NCI-H2227 treated with DMSO at 0.1 percent for 48 hours (cell line): Measurements from ENCODE around the gene STAMBP.

Experiments
- DNase-seq: peaks from one replicate; lab custom pipeline; 2025; lab: John Stamatoyannopoulos, UW

The STAMBP gene

DNA sequence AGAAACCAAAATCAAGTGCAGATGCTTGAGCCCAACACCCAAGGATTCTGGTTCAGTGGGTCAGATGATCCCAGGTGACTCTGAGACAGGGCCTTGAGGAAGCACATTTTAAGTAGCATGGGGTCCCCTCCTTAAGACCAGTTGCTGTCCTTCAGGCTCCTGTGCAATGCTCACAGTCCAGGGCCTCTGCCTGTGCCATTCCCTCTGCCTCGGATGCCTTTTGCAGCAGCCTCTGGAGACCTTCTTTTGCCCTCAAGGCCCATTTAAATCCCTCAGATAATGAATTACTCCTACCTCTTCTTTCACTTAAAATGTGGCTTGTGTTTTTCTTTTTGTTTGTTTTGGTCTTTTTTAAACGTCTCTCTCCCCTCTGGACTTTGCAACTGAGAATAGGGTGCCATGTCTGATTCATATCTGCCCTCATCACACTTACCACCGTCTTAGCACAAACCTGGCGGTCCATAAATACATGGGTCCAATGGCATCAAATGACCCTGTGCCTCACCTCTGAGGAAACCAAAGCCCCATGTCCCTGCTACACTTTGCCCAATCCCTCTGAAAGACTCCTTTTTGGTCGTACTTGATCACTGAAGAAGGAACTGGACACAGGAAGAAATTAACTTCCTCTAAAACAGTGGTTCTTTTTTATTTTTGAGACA is 78.2 kb downstream of the STAMBP start:
- DNase-seq, result no peak

DNA sequence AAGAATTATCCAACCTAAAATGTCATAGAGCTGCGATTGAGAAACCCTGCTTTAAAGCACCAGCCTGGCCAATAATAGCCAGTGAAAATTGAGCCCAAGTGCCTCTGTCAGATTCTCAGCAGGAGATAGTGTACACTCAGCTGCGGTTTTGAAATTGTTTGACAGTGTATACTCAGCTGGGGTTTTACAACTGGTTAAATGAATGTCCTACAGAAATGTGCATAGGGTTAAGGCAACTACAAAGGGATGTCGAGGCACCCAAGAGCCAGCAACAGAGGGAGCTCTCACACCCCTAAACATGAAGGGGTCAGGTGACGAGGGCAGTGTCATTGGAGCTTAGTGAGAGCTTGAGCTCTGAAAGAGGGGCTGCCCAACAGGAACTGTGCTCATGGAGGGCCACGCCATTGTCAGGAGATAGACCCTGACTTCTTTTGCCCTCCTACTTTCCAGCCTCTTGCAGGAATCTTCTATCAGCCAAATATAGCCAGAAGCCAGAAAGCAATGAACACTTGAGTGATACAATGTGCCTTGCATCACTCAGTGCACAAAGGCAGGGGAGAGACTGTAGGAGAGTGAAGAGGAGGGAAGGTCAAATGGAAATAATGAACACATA is 79.2 kb downstream of the STAMBP start:
- peak; percentile 46 for DNase-seq

DNA sequence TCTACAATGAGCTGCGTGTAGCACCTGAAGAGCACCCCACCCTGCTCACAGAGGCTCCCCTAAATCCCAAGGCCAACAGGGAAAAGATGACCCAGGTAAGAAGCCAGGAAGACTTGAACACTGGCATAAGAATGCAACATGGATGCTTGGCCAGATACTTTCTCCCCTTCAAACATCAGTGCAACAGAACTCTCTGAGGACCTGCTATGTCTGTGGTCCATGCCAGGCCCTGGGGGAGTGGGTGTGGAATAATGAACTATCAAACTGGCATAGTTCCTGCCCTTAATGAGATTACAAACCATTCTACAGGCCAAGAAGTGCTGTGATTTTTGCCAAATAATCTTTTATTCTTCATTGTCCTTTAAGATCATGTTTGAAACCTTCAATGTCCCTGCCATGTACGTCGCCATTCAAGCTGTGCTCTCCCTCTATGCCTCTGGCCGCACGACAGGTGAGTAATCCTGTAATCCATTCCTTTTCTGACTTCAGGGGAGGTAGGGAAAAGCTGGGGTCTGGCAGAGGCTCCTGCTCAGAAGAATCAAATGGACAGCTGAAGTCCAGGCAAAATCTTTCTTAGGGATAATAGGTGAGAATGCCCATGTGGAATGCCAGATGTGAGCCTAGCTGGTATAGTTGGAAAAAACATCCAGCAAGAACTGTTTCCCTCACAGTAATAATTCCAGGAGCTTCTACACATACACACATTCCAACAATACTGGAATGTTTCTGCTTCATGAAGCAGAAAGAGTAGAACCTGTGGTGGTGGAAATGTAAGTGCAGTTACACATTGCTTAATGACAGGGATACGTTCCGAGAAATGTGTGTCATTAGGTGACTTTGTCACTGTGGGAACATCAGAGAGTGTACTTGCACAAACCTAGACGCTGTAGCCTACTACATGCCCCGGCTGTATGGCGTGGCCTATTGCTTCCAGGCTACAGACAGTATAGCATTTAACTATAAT is 80.2 kb downstream of the STAMBP start:
- no peak for DNase-seq

DNA sequence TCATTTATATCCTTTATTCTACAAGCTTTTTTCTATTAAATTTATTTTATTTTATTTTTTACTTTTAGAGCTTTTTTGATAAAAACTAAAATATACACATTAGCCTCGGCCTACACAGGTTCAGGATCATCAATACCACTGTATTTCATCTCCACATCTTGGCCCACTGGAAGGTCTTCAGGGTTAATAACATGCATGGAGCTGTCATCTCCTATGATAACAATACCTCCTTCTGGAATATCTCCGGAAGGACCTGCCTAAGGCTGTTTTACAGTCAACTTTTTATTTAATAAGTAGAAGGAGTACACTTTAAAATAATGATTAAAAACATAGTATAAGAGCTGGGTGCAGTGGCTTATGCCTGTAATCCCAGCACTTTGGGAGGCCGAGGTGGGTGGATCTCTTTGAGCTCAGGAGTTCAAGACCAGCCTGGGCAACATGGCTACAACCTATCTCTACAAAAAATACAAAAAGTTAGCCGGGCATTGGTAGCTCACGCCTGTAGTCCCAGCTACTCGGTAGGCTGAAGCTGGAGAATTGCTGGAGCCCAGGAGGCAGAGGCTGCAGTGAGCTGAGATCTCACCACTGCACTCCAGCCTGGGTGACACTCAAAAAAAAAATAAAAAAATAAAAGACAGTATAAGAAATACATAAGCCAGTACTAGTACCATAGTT is 82.2 kb downstream of the STAMBP start:
- no peak for DNase-seq

DNA sequence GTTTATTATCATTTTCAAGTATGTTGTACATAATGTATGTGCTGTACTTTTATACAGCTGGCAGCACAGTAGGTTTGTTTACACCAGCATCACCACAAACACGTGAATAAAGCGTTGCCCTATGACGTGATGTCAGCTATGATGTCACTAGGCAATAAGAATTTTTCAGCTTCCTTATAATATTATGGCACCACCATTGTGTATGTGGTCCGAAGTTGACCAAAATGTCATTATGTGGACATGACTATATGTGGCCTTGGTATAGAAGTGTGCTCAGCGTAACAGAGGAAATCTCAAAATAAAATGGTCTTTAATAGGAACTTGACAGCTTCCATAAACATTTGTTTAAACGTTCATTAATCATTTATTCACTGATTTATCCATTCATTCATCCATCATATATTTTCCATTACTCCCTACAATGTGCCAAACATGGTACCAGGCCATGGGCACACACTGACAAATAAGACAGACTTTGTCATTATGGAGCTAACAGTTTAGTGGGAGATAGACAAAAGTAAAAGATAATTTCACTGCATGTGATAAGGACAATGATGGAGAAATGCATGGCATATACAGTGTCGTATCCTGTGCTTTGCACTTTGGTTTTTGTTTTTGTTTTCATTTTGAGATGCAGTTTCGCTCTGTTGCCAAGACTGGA is 82.9 kb downstream of the STAMBP start:
- DNase-seq, result no peak

DNA sequence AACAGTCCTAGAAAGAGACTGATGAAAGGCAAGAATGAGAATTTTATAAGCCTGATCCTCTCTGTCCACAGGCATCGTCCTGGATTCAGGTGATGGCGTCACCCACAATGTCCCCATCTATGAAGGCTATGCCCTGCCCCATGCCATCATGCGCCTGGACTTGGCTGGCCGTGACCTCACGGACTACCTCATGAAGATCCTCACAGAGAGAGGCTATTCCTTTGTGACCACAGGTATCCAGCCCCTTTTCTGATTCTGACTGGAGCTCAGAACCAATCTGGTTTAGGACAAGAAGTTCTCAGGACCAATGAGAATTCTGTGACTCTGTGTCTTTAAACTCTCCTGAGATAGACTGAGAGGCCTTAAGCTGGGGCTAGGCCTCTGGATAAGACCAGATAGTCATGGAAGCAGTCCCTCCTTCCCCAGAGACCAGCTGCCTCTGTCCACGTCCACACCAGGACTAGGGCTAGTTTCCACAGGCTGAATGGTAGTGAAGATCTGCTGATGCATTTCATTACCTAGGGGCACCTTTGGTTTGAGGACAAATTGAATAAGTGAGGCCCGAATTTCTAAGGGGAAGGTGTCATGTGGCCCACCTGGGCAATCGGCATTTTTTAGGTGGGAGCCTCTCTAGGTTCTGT is 84.8 kb downstream of the STAMBP start:
- DNase-seq, result no peak

DNA sequence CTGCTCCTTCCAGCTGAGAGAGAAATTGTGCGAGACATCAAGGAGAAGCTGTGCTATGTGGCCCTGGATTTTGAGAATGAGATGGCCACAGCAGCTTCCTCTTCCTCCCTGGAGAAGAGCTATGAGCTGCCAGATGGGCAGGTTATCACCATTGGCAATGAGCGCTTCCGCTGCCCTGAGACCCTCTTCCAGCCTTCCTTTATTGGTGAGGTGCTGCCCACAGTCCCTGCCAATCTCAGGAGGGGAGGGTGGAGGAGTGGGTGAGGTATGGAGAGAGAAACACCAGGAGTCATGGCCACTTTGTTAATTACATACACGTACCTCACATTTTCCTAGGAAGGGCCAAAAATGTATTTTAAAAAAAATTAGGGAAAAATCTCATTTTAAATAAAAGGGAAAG is 85.9 kb downstream of the STAMBP start:
- DNase-seq, result no peak

DNA sequence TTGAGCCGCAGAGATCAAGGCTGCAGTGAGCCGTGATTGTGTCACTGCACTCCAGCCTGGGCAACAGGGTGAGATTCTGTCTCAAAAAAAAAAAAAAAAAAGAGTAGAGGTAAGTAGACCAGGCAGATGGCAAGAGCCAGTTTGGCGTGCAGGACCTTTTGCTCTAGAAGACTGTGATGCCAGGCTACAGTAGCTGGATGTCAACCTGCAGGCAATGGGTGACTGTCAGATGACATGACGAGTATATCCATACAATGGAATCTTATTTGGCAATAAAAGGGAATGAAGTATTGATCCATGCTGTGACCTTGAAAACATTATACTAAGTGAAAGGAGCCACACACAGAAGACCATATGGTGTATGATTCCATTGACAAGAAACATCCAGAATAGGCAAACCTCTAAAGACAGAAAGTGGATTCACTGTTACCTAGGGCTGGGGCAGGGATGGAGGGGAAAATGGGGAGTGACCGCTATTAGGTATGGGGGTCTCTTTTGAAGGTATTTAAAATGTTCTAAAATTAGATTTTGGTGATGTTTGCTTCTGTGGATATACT is 86.8 kb downstream of the STAMBP start:
- no peak for DNase-seq

DNA sequence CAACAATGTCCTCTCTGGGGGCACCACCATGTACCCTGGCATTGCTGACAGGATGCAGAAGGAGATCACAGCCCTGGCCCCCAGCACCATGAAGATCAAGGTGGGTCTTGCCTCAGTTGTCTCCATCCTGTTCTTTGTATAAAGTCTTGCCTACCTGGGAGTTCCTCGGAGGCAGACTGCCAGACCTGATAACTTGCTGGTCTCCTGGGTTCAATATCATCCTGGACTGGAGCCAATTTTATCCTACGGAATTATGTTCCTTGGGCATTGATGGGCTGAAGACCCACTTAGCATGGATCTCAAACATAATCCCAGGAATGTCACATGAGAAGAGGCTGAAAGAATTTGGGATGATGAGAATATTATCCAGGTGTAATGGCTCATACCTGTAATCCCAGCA is 87.9 kb downstream of the STAMBP start:
- DNase-seq, result no peak

DNA sequence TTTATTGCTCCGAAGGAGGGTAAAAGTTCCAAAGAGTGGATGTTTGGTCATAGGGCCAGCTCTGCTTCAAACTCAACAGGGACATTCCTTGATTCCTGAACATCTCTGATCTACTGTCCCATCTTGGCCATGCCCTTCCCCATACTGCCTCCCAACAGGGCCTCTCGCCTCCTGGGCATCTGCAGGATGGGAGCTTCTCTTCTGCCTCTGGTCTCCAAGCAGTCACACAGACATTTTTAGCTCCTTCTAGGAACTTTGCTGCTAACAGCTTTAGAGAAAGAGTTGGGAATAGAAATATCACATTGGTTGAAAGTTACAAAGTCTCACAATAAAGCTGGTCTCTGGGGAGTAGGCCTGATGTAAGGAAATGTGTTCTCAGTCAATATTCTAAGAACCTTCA is 88.5 kb downstream of the STAMBP start:
- no peak for DNase-seq

DNA sequence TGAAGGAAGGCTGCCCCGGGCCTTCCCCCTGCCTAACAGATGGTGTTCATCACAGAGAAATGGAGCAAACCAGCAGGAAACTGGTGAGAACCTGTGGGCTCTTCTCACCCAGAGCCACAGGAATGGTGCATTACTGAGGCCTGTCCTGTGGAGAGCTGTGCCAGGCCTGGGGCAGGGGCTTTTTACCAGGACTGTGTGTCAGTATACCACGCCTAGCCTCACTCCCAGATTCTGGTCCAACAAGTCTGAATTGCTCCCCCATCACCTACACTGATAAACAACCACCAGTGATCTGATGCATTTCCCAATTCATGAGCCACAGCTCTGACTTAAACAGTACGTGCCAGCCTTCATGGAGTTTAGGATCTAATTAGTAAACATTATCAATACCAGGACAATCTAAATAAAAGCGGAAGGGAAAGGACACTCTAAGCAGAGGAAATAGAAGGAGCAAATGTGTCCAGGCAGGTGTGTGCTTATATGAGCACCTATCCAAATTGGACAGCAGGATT is 89.0 kb downstream of the STAMBP start:
- DNase-seq, result no peak

DNA sequence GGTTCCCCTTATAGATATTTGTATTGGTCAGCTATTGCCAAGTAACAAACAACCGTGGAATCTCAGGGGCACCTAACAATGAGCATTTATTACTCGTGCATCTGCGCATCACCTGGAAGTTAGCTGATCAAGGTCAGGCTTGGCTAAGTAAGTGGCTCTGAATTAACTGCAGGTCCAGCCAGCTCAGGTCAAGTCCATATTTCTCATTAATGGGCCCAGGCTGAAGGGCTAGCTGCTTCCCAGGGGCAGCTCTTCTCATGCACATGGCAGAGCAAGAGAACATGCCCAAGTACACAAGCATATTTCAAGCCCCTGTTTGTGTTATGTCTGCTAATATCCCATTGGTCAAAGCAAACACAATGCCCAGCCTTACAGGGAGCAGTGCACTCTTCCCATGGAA is 90.1 kb downstream of the STAMBP start:
- no peak for DNase-seq

DNA sequence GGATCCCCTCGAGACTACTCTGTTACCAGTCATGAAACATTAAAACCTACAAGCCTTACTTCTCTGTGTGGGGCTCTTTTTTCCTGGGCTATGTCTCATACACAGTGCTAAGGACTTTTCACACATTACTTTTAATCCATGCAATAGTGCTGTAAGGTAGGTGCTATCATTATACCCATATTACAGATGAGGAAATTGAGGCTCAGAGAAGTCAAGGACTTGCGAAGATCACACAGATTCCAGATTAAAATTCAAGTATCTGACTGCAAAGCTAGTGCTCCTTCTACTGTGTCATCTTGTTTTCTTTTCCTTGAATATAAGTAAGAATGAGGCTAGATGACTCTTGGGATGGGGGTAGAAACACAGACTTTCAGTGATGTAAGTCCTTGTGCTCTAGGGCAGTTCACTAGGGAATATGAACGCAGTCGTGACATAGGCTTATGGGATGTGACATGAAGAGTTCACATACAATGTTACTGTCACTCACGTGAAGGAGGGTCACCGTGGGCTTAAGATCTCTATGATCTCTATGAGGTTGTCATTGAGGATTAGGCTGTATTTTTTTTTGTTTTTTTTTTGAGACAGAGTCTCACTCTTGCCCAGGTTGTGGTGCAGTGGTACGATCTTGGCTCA is 91.0 kb downstream of the STAMBP start:
- DNase-seq, result no peak

DNA sequence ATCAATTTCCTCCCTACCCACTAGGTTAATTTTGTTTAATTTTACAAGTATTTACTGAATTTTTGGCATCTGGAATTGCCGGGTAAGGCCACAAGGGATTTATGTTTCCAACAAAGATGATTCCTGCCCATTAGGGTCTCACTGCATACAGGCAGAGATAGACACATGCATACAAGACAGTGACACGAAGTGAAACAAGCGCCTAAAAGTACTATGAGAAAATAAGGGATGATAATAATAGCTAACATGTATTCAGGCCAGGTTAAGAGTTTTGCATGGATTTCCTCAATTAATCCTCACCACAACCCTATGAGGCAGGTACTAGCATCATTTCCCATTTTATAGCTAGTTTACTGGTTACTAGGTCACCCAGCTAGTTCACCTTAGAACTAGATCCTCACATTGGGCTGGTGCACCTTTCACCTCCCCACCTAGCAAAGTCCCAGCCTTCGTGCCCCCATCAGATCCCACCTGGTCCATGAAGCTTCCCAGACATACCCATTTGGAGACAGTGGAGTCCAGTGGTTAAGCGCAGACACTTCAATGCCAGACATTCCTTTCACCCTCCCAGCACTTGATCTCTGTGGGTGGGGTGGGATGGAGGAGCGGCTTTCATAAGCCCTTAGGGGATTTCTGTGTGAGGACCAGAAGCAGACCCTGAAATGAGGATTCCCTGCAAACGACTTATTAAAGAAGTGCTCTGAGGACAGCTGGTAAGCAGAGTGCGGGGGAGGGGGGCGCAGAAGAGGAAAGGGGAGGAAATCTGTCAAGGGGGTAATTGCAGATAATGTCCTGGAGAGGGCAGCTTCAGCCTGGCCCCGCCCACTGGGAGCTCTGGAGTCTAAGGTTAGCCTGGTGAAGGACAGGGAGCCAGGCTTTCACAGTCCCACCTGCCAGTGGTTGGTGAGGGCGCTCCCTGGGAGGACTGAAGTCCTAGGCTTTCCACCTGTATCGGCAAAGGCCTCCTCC is 92.1 kb downstream of the STAMBP start:
- peak; percentile 26 for DNase-seq

DNA sequence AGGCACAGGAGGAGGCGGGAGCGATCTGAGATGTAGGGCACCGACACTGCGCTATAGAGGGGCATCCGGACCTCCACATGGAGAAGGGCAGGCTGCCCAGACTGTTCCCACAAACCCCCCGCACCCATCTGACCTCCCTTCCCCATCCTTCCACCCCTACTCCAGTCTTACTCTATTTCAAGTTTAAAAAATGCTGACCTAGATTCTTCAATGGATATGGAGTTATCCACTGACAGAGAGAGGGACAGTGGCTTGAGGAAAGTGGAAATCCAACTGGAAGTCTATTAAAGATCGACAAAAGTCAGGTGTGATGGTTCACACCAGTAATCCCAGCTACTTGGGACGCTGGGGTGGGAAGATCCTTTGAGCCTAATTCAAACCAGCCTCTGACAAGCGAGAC is 92.8 kb downstream of the STAMBP start:
- DNase-seq, result no peak

DNA sequence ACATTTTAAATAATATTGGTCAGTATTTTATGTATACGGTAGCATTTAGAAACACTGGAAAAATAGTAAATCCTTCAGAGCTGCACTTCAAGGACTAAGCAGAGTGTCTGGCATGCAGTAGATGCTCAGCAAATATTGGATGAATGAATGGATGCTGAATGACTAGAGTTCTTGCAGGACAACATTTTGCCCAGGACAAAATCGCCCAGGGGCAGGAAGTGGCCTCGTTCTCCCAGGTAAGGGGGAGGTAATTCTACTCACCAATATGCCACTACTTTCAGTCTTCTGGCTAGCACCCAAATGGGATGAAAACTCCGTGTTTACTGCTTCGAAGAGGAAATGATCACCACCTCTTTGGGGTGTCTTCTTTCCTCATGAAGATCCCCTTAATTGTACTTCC is 93.9 kb downstream of the STAMBP start:
- no peak for DNase-seq
